CD4-positive, alpha-beta T cell treated with Interferon alpha-2 for 1 hour (primary cell): ENCODE data around the gene BCAS3.

Experiments
- DNase-seq, 2 donors: peaks; one replicate each; pipeline ENCODE4 v3.0.0-alpha.2; 2020 to 2022

BCAS3 gene

DNA sequence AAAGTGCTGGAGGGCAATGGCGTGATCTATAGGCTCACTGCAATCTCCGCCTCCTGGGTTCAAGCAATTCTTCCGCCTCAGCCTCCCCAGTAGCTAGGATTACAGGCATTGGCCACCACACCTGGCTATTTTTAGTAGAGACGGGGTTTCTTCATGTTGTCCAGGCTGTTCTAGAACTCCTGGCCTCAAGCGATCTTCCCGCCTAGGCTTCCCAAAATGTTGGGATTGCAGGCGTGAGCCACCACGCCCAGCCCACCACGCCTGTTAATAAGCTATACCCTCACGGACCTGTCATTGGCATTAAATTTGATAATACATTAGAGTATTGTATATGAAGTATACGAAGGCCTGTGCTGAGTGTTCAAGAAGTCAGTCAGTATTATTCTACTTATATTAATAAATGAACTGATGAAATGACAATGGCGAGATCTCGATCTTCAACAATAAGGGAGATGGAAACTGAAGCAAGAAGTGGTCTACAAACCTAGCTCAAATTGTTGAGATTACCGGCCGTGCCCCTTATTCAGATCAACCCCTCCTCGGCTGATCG lies 818 bp upstream of the BCAS3 start:
- DNase-seq, result no peak

- no peak for DNase-seq
These were observed 430 bp downstream of the BCAS3 start for GRCh38 chr17:60678118-60678444.

- no peak for DNase-seq
These were observed 1.6 kb downstream of the BCAS3 start for GRCh38 chr17:60679287-60679686.

GRCh38 chr17:60680754-60681153 lies 3.1 kb downstream of the BCAS3 start:
- DNase-seq, result no peak

- DNase-seq, result no peak
These were observed 7.8 kb downstream of the BCAS3 start for GRCh38 chr17:60685437-60685836.

DNA sequence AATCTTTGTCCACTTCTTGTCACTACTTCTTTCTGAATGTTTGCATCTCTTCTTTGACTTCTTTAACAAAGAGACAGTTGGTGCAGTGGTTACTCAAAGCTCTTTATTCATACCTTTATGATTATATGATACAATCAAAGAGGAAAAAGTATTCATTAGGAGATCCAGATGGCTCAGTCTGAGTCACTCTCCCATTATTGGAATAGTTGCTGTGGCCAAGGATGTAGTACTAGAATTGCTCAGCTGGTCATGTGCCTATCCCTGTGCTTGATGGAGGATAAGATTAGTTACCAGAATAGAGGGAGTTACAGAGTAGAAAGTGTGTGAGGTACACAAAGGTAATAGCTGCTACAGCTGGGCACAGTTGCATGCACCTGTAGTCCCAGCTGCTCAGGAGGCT lies 18.3 kb downstream of the BCAS3 start:
- no peak for DNase-seq

- no peak for DNase-seq
These were observed 21.4 kb downstream of the BCAS3 start for GRCh38 chr17:60699090-60699489.

- DNase-seq, result no peak
These were observed 26.5 kb downstream of the BCAS3 start for GRCh38 chr17:60704170-60704569.

DNA sequence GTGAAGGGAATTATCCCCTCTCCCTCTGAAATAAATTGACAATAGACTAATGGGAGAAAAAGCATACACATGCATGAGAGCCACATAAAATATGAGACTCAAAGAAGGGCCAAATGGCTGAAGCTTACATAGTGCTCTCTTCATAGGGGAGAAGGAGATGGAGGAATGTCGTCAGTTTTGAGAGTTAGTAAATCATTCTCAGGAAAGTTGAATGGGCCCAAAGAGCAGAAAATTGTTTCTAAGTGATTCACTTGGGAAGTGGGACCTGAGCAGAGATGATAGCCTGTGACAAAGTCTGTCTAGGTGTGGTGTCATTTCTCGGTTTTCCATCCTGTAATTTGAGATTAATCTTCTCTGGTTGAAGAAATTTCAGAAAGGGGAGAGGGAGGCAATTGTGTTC lies 35.0 kb downstream of the BCAS3 start:
- no peak for DNase-seq

DNA sequence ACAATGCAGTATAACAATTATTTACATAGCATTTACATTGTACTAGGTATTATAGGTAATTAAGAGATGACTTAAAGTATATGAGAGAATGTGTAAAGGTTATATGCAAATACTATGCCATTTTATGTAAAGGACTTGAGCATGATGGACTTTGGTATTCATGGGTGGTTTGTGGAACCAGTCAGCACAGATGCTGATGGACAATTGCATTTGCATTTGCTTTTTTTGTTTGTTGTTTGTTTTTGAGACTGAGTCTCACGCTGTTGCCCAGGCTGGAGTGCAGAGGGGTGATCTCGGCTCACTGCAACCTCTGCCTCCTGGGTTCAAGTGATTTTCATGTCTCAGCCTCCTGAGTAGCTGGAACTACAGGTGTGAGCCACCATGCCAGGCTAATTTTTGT lies 36.0 kb downstream of the BCAS3 start:
- DNase-seq, result no peak

GRCh38 chr17:60716766-60717165 lies 39.1 kb downstream of the BCAS3 start:
- DNase-seq, result no peak

- DNase-seq, result no peak
These were observed 40.2 kb downstream of the BCAS3 start for GRCh38 chr17:60717814-60718213.

GRCh38 chr17:60720763-60721531 lies 43.3 kb downstream of the BCAS3 start:
- peak; percentile 16 to 61 for DNase-seq

DNA sequence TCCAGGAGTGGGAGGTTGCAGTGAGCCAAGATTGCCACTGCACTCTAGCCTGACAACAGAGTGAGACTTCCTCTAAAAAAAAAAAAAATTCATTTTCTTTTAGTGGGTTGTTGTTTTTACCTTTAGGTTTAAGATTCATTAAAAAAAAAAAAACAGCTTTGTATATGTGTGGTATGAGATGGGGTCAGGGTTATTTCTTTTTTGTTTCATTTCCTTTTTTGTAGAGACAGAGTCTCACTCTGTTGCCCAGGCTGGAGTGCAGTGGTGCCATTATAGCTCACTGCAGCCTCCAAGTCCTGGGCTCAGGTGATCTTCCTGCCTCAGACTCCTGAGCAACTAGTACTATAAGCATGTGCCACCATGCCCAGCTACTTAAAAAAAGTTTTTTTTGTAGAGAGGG lies 47.0 kb downstream of the BCAS3 start:
- no peak for DNase-seq

DNA sequence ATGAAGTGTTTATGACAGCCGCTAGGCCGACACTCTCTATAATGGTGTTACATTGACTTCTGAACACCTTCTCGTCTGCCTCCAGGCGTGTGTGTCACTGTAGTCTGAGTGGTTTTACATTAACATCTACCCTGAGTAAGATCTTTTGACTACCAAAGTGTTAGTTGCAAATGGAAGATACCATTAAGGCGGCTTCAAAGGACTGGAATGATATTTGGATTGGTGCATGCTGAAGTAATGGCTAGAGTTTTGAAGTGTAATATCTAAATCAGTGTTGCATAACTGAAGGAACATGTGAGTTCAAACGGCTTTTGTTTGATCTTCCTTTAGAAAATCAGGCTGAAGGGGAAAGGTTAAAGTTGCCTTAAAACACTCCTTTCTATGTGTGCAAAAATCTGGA lies 52.2 kb downstream of the BCAS3 start:
- DNase-seq, result no peak

- no peak for DNase-seq
These were observed 52.6 kb downstream of the BCAS3 start for GRCh38 chr17:60730273-60730672.

DNA sequence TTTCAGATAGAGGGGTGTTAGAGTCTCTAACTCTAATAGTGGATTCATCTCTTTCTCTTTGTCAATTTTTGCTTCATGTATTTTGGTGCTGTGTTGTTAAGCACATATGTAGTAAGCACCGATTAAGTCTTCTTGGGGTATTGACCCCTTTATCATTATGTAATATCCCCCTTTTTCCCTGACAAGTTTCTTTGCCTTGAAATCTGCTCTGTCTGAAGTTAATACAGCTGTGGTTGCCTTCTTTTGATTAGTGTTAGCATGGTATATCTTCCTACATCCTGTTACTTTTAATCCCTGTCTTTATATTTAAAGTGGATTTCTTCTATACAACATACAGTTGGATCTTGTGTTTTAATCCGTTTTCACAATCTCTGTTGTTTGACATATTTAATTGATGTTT lies 60.6 kb downstream of the BCAS3 start:
- no peak for DNase-seq

- DNase-seq, result no peak
These were observed 62.9 kb downstream of the BCAS3 start for GRCh38 chr17:60740584-60740983.

GRCh38 chr17:60741031-60741430 lies 63.4 kb downstream of the BCAS3 start:
- DNase-seq, result no peak

DNA sequence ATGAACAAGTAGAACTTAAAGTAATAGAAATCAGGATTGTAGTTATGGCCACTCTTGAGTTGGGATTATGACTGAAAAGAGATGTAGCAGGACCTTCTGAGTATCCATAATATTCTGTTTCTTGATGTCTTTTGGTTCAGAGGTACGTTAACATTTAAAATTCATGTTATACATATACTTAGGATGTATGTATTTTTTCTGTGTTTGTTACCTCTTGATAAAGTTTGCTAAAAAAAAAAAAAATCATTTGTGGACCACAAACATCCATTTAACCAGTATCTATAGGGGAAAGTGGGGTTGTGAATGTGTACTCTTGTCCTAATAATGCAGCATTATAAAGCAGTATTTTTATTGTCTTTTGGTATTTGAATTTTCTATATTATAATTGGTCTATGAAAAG lies 65.6 kb downstream of the BCAS3 start:
- no peak for DNase-seq

GRCh38 chr17:60743799-60744198 lies 66.1 kb downstream of the BCAS3 start:
- DNase-seq, result no peak

DNA sequence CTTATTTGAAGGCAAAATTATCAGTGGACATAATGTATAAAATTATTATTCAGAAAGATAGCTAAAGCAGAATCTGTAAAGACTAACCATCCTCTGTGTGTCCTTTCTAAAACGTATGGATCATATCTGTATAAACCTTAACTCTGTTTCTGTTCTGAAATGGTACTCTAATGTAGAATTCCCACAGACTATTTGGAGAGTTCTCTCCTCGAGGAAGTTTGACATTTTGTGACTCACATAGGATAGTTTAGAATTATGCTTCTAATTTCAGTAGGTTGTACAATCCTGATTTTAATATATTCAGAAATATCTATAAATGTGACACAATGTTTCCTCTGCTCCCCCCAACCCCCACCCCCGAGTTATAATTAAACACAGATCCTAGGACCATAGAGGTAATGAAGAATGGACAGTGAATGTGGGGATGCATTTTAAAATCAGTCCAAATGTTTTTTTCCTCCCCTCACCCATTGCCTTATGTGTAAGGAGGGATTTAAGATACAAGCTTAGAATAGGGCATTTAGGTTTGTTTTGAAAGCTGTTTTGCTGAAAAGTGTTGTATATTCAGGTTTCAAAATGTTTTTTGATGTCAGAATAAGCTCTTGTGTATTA lies 66.8 kb downstream of the BCAS3 start:
- no peak for DNase-seq

- no peak for DNase-seq
These were observed 67.9 kb downstream of the BCAS3 start for GRCh38 chr17:60745544-60745943.

DNA sequence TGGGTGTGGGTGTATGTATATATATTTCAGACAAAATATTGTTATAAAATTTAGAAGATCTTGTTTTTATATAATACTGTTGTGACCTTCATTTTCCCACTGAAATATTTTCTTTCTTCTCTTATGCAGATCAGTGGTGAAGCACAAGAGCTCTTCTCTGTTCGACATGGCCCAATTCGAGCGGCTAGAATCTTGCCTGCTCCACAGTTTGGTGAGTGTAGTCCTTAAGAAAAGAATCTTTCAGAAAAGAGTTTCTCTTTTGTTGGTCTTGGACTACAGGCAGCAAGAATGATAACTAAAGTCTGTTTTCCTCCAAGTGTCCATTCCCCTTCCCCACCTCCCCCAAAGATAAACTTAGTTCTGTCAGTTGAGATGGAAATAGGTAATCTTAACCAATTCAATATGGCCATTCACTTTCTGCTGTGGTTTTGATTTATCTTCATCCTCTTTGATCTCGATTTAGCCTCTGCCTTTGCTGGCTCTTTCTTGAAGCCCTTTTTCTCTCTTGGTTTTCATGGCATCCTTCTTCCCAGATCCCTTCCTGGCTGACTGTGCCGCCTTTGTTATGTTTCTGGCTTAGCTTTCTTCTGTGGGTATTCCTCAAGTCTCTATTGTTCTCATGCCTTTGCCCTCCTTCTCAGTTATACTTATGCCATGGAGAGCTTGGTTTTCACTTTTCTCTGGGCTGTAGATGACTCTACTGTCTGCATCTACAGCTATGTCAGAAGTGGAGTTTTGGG lies 69.6 kb downstream of the BCAS3 start:
- no peak for DNase-seq
